OCI-LY3 (cell line): ENCODE results near the gene RASSF7.

Experiments used
- EZH2phosphoT487 ChIP-seq: fragments of 200-600 bp; shearing (Covaris generic); IDR thresholded peaks from 2 replicates; pipeline ENCODE4 v1.6.1; 2018; ENCODE audit warnings: antibody characterized with exemption, mixed run types, low read depth
- TF ChIP-seq, protein P1 (sequence below): fragments of 200-600, 300-600 bp; sonication (generic); IDR thresholded peaks from 2 replicates; pipeline ENCODE4 v1.5.1; 2014; ENCODE audit warnings: antibody characterized with exemption, low read length, low read depth

- TF ChIP-seq, protein P1, sequence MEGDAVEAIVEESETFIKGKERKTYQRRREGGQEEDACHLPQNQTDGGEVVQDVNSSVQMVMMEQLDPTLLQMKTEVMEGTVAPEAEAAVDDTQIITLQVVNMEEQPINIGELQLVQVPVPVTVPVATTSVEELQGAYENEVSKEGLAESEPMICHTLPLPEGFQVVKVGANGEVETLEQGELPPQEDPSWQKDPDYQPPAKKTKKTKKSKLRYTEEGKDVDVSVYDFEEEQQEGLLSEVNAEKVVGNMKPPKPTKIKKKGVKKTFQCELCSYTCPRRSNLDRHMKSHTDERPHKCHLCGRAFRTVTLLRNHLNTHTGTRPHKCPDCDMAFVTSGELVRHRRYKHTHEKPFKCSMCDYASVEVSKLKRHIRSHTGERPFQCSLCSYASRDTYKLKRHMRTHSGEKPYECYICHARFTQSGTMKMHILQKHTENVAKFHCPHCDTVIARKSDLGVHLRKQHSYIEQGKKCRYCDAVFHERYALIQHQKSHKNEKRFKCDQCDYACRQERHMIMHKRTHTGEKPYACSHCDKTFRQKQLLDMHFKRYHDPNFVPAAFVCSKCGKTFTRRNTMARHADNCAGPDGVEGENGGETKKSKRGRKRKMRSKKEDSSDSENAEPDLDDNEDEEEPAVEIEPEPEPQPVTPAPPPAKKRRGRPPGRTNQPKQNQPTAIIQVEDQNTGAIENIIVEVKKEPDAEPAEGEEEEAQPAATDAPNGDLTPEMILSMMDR, result no peak
- no peak for TF ChIP-seq EZH2phosphoT487
These were observed 22.2 kb upstream of the RASSF7 start for GRCh38 chr11:538431-539051.
